ENCODE measurements around the gene GRAP2. TPM values are rescaled to one million over a fixed set of nuclear protein-coding genes. Genes with fewer than 3 reads are reported as not detected.

The GRAP2 gene
- total and polyA plus RNA-seq, 9 of the 15 experiments (the other 6 are each of a cell fraction or from before 2014, with no cell fraction given): 4.8 to 88.7 (median 60.4) TPM

GRCh38 chr22:39914584-39914983 is 13.7 kb downstream of the GRAP2 start (continued):
- TF ChIP-seq E2F1 (CRISPR knock-in tag; IDR thresholded peaks at IDR 0.05) (no peak), CCAR2 (IDR thresholded peaks at IDR 0.05; ENCODE audit: low read depth, low read length) (no peak), GABPB2 (CRISPR knock-in tag; conservative IDR thresholded peaks at IDR 0.05) (no peak), LEF1 (IDR thresholded peaks at IDR 0.05) (no peak), ZNF431 (CRISPR knock-in tag; IDR thresholded peaks at IDR 0.05) (no peak), POLR3G (IDR thresholded peaks at IDR 0.05; ENCODE audit: extremely low read depth, insufficient read length, insufficient replicate concordance) (no peak), IFI16 (CRISPR knock-in tag; IDR thresholded peaks at IDR 0.05) (no peak), HOXB6 (CRISPR knock-in tag; IDR thresholded peaks at IDR 0.05; ENCODE audit: borderline replicate concordance) (no peak)
- TF ChIP-seq, protein P1, sequence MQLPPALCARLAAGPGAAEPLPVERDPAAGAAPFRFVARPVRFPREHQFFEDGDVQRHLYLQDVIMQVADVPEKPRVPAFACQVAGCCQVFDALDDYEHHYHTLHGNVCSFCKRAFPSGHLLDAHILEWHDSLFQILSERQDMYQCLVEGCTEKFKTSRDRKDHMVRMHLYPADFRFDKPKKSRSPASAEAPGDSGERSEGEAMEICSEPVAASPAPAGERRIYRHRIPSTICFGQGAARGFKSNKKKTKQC (CRISPR knock-in tag; IDR thresholded peaks at IDR 0.05): no peak
- TF ChIP-seq, protein P2, sequence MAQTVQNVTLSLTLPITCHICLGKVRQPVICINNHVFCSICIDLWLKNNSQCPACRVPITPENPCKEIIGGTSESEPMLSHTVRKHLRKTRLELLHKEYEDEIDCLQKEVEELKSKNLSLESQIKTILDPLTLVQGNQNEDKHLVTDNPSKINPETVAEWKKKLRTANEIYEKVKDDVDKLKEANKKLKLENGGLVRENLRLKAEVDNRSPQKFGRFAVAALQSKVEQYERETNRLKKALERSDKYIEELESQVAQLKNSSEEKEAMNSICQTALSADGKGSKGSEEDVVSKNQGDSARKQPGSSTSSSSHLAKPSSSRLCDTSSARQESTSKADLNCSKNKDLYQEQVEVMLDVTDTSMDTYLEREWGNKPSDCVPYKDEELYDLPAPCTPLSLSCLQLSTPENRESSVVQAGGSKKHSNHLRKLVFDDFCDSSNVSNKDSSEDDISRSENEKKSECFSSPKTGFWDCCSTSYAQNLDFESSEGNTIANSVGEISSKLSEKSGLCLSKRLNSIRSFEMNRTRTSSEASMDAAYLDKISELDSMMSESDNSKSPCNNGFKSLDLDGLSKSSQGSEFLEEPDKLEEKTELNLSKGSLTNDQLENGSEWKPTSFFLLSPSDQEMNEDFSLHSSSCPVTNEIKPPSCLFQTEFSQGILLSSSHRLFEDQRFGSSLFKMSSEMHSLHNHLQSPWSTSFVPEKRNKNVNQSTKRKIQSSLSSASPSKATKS (CRISPR knock-in tag; IDR thresholded peaks at IDR 0.05): no peak

Measured in K562 (cell line).